HG02642 (cell line): ENCODE data around the gene MAPK8IP3.
"Not testable (repeated sequence)": the region's sequence is repeated elsewhere in the genome, so short reads cannot be mapped to it uniquely, and the experiment has no call there.

ENCODE experiments used
- ATAC-seq: cut with Tn5 transposase; IDR thresholded peaks from one replicate; pipeline ENCODE4 v1.9.1; 2021; ENCODE audit warnings: mild to moderate bottlenecking; ENCODE audit not compliant: unreplicated experiment, poor library complexity

The MAPK8IP3 gene

DNA sequence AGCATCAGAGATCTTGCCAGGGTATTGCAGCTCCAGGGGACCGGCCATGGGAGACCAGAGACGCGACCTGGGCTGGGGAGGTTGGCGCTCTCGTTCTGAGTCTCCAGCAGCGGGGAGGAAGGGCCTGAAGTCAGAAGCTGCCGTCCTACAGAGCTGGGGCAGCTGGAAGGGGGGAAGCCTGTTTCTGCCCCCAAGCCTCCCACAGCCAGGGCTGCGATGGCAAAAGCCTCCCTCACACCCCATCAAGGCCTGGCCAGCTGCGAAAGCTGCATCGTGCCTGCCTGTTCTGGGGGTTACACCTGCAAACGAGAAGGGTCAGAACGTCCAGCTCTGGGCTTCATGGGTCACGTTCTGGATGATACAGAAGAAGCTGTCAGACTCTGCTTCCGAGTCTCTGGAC, 26.1 kb downstream of the MAPK8IP3 start:
- no peak for ATAC-seq

DNA sequence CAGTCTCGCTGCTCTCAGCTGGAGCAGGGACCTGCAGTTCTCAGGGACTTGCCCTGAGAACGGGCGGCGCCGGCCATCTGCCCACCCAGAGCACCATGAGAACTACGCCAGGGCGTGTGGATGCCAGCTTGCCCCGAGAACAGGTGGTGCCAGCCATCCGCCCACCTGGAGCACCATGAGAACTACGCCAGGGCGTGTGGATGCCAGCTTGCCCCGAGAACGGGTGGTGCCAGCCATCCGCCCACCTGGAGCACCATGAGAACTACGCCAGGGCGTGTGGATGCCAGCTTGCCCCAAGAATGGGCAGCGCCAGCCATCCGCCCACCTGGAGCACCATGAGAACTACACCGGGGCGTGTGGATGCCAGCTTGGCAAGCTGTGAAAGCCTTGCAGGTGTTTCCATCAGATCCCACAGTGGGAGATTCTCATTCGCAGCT, 26.6 kb downstream of the MAPK8IP3 start:
- ATAC-seq, result not testable (repeated sequence)

DNA sequence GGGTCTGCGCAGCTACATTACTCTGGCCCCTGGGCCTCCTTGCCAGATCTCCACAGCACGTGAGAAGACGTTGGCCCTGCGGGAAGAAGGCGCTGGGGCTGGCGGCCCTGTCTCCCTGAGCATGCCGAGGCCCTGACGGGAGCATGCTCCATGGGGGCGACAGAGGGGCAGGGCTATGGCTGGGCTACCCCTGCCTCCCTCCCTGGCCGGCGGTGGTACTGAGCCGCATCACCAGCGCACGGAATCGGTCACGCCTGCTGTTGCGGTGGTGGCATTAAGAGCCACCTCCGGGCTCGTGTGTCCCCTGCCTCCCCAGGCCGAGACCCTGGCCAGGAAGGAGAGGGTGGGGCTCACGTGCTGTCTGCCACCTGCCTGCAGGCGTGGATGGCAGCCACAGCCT, 28.1 kb downstream of the MAPK8IP3 start:
- ATAC-seq, result no peak

DNA sequence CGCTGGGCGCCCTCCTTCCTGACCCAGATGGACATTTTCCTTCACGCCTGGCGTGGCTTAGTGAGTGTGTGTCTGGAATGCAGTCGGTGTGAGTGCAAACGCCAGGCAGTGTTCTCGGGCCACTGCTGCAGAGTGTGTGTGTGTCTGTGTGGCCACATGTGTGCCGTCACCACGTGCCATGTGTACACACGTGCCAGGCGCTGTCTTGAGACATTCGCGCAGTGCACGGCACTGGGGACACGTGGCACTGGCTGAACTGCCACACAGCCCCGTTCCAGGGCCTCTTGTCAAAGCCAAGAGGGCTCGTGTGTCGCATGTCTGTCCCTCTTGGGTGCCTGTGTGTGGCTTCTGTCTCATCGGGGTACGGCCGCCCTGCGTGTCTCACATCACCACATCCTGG, 28.8 kb downstream of the MAPK8IP3 start:
- ATAC-seq, result no peak

DNA sequence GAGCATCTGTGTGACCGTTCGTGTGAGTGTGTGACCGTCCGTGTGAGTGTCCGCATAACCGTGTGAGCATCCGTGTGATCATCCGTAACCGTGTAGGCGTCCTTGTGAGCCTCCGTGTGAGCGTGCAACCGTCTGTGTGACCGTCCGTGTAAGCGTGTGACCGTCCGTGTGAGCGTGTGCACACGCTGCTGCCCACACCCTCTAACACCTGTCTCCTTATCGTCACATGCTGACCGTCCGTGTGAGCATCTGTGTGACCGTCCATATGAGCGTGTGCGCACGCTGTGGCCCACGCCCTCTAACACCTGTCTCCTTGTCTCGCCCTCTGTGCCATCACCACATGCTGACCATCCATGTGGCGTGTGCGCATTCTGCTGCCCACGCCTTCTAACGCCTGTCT, 34.2 kb downstream of the MAPK8IP3 start:
- ATAC-seq, result no peak

DNA sequence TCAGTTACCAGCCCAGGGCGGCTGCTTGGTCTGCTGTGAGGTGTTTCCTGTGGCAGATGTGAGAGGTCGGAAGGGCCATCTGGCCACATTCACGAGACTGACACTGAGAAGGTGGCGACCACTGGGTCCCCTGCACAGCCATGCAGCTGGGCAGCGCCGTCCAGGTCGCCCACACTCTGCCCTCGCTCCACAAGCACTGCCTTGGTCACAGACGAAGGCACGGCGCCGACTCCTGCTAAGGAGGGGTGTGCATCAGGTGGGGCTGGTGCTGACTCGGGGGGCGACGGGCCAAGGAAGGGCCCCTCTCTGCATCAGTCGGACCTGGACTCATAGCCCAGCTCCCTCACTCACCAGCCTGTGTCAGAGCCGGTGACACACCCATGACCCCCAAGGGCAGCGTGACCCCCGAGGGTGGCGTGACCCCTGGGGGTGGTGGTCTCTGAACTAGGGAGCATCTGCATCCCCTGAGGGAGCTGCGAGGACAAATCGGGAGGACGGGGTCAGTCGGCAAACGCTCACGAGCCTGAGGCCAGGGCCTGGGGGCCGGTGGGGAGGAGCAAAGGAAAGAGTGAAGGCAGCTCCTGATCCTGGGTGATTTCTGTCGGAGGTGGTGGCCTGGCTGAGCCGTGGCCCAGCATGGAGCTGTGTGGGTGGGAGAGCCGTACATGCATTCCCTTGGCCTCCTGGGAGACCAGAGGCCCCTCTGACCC, 34.9 kb downstream of the MAPK8IP3 start:
- ATAC-seq, result no peak

DNA sequence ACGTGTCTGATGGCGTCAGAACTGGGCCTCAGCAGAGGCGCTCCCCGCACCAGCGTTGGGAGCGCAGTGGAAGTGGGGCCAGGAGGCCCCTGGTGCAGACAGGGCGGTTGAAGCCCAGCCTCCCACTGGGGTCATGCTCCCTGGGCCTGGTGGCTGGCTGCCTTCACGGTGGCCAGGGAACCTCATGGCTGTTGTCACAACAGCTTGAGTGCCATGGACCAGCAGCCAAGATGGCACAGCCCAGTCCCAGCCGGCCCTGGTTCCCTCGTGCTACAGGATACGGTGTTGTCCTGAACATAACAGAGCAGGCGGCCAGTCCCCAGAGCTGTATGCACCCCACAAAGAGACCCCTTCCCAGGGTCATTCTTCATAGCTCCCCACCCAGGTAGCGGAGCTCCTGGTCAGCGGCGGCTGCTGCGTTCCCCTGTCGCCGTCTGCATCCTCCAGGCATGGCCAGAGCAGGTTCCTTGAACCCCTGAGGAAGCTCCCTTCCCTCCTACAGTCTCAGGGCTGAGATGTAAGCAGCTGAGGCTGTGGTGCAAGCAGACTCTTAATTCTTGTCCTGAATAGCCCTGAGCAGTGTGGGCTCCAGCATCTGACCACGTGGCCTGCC, 35.7 kb downstream of the MAPK8IP3 start:
- ATAC-seq, result no peak

DNA sequence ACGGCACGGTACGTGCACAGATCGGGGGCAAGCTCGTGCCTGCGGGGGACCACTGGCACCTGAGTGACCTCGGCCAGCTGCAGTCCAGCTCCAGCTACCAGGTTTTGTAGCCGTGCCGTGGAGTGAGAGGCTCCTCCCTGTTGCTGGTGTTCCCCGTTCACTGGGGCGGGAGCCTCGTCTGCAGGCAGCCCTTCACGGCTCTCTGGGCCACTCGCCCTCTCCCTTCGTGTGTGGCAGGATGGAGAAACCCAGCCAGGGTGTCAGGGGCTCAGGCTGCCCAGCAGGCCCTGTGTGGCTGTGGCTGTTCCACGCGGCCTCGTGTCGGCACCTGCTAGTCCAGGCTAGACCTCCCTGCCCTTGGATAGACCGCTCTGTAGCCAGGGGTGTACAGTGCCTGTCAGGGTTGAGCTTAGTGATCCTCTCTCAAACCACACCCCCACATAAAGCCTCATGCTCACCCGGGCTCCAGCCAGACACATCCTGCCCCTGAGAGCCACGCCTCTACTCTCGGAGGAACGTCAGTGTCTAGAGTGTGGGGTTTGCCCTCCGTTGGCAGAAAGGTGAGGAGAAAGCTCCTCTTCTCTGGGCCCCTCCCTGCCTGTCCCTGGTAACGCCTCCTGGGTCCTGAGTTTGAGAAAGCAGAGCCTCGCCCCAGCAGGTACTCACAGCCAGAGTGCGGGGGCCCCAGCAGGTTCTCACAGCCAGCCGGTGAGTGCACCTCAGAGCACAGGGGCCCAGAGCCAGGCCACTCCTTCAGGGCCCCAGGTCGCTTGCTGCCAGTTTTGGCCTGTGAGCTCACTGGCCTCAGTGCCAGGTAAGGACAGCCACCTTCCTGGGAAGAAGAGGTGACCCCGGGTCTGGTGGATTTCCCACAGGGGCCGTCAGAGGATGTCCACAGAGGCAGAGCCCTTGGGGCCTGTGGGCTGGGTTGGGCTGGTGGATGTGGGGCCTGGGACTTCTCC, 37.7 kb downstream of the MAPK8IP3 start:
- ATAC-seq, result no peak

DNA sequence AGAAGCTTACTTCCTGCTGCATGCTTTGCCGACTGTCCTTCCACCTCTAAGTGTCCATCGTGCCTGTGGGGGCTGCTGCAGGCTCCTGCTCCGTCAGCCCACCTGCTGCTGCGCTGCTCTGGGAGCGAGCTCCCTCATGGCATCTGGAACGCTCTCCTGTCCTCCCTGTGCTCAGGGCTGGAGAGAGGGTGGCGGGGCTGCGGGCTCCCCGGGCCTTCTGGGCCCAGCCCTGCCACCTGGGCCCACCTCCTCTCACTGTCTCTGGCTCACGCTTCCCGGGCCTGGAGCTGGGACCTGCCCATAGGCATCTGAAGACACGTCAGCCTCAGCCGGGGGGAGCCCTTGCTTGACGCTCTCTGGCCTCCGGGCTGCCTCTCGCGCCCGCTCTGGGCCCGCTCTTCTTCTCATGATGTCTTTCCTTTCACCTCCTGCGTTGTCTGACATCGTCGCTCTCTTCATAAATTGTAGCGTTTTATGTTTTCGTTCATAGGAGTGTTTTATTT, 38.4 kb downstream of the MAPK8IP3 start:
- no peak for ATAC-seq

DNA sequence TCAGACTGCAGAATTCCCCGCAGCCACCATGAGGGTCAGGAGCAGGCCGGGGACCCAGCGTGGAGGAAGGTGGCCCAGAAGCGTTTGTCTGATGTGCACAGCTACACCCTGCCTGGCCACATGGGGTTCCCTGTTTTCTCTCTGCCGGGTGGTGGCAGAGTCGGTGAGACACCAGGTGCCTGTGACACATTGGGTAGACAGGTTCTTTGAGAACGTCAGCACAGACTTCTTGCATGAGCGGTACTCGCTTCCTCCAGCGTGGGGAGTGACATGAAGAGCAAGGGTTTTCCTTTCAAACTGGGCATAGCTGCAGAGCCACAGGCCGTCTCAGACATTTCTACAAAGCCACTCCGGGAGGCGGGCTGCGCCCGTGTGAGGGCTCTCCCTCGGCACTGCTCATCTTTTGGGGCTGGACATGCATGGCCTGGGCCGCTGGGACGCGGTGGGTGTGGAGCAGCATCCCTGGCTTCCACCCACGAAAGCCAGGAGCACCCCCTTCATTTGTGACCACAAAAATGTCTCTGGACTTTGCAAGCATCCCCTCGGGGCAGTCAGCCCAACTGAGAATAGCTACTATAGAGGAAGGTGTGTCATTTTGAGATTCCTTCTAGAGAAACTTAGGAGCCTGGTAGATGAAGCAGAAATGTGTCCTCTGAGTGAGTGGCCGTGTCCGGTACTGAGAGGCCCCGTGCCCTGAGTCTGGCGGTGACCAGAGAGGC, 39.3 kb downstream of the MAPK8IP3 start:
- no peak for ATAC-seq

DNA sequence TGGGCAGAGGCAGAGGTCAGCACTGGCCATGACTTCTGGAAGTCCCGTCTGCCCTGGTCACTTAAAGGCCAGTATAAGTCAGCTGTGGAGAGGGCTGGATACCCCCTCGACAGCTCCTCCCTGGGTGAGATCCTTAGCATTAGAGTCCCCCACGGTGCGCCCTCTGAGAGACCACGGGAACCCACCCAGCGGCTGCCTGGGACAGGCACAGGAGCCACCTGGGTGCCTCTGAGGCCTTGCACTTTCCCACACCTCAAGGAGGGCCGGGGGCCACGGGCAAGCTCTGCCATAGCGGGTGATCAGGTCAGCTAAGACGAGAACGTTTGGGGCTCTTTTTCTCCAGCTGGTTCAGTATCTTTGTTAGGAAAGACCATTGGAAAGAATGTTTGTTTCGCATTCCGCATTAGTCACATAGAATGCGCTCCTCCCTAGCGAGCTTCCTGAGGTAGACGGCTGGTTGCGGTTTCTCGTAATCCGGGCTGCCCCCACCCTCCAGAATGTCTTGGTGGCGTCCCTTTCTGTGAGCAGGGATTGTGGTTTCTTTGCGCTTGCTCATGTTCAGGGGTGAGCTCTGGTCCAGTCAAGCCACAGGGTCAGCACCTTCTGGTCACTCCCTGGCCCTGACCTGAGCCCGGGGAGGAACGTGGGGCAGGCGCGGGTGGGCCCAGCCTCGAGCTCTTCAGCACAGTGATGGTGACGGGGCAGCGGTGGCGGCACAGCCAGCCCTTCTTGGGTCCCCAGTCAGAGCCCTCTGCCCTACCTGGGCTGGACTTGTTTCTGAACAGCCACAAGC, 40.1 kb downstream of the MAPK8IP3 start:
- ATAC-seq, result no peak

DNA sequence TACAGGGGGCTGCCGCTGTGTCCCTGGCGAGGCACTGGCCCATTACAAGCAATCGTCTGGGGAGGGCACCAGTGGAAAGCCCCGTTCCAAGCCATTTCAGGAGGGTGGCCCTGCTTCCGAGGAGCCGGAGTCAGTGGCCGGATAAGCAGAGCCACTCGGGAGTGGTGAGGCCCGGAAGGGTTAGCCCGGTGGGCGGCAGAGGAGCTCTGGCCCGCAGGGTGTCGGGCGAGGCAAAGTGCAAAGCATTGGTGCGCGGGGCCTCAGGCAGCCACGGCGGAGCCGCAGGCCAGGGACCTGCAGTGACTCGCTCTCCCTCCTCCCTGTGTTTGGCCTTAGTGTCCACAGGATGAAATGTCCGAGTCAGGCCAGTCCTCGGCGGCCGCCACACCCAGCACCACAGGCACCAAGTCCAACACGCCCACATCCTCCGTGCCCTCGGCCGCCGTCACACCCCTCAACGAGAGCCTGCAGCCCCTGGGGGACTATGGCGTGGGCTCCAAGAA, 40.7 kb downstream of the MAPK8IP3 start:
- ATAC-seq, result no peak

DNA sequence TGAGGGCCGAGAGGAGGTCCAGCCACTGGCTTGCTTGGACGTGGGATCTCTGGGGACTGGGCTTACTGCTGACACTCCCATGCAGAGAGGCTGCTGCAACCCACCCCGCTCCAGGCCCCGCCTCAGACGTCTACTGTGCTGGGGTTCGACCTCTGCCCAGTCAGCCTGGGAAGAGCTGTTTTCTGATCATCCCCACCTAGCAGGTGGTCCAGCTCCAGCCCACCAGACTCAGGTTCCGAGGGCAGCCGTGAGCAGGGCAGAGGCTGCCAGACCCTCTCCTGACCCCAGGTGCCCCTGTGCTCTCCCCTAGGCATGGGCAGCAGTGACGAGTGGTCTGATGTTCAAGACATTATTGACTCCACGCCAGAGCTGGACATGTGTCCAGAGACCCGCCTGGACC, 41.9 kb downstream of the MAPK8IP3 start:
- ATAC-seq, result no peak

DNA sequence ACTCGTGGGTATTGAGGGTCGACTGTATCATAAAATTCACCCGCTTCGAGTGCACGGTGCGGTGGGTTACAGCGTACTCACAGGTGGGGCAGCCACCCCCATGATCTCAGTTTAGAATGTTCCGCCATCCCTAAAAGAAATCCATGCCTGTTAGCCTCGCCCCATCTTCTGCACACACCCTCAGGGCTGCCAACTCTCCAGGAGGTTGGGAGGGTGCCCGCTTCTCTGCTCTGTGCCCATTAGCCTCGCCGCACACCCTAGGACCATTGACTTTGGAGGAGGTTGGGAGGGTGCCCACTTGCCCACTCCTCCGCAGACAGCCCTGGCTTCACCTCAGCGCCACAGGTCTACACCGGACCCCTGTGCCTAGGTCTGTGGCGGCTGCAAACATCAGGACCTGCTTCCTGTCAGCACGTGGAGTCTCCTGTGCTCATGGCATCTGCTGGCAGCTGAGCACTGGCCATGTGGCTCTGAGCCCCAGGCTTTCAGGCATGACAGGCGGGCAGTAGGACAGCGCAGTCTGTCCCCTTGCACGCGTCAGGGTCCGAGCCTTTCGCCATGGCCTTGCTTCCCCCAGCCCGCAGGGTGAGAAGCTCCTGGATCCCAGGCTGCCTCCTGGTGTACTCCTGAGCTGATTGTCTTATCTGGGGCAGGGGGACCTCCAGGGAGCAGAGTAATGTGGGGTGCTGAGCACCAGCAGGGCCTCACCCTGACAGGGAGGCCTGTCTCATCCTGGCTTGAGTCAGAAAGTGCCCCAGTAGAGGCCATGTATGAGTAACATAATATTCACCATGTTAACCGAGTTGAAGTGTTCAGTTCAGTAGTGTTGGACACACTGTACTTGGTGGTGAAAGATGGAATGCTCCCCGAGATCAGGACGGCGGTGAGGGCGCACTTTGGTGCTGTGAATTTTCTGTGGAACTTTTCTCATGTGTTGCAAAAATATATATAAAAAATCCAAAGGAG, 43.4 kb downstream of the MAPK8IP3 start:
- no peak for ATAC-seq

DNA sequence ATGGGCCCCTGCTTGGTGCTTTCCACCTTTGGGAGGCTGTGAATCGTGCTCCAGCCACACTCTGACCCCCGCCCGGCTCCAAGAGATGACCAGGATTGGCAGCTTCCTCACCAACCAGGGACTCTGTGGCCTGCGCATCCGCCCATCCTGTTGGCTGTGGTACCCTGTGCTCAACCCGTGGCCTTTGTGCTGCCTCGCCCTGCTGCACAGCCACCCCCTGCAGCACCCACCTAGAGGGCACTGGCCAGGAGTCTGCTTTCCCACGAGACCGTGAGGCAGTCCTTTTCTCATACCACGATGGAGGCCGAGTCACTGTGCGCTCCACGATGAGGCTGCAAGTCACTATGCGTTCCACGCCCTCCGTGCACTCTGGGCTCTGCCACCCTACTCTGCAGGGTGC, 46.0 kb downstream of the MAPK8IP3 start:
- no peak for ATAC-seq

DNA sequence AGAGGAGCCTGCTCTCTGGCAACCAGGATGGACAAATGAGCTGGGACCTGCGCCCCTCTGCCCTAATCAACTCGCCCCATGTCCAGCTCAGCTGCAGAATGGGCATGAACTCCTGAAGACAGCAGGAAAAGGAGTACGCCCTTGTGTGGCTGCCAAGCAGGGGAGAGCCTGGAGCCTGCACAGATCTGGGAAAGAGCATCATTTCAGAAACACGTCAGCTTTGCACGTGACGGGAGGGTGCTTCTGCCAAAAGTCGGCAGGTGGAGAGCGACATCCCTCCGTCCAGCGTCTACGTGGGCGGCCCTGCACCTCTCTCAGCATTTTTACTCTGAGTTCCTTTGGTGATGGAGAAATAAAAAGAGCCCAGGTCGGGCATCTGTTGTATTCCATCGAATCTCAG, 46.9 kb downstream of the MAPK8IP3 start:
- no peak for ATAC-seq

DNA sequence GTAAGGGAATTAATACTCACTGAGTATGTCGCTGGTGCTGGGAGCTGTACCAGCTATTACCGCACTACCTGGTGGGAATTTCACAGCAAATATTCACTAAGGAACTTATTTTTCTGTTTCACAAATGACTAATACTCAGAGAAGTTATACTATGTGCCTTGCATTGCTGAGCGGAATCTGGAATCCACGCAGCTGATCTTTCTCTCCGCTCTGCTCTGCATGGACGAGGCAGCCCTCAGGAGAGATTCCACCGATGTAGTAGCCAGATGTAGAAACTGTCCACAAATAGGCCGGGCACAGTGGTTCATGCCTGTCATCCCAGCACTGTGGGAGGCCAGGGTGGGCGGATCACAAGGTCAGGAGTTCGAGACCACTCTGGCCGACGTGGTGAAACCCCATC, 48.2 kb downstream of the MAPK8IP3 start:
- no peak for ATAC-seq
